NCI-H2227 (cell line): ENCODE data around the gene PTPN2.
A peak's percentile ranks its signal among the peaks of the same experiment; 100 is the strongest.
"Not testable (repeated sequence)": the region's sequence is repeated elsewhere in the genome, so short reads cannot be mapped to it uniquely, and the experiment has no call there.

Experiments
- DNase-seq: peaks from one replicate; lab custom pipeline; 2025; ENCODE audit not compliant: unreplicated experiment; lab: John Stamatoyannopoulos, UW

PTPN2 gene

GRCh38 chr18:12883684-12884405 lies at the start of gene PTPN2:
Gene PTPN2 (minus strand): TSS chr18:12884237. CDS start chr18:12884141, 96 bp downstream.
- DNase-seq: peak; percentile 97

- no peak for DNase-seq
Observed at GRCh38 chr18:12933327-12933726, 49.3 kb upstream of the PTPN2 start.

- no peak for DNase-seq
Observed at GRCh38 chr18:12930908-12931307, 46.9 kb upstream of the PTPN2 start.

DNA sequence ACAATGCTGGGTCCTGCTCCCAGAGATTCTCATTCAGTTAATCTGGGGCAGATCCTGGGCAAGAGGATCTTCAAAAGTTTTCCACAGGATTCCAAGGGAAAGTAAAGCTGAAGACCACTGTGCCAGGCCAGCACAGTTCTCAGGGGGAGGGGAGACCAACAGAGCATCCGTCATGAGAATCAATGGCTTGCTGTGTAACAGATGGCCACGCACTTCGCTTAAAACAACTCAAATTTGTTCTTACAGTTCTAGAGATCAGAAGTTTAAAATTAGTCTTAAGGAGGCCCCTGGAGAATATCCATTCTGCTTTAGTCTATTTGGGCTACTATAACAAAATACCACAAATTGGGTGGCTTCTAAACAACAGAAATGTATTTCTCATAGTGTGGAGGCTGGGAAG lies 46.3 kb upstream of the PTPN2 start:
- no peak for DNase-seq

DNA sequence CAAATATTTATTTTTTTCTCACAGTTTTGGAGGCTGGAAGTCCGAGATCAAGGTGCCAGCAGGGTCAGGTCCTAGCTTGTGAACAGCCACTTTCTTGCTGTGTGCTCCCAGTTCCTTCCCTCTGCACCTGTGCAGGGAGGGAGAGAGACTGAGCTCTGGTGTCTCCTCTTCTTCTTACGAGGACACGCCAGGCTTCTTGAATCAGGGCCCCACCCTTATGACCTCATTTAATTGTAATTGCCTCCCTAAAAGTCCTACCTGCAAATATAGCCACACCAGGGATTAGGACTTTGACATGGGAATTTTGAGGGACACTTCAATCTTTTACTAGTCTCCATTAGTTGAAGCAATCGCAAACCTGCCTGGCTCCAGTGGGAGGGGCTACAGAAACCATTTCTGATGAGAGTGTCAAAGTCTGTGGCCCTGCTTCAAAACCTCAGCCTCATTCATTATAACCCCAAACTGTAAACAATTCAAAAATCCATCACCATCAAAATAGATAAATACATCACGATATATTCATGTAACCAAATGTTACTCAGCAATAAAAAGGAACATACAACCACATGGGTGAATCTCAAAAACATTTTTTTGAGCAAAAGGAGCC lies 45.5 kb upstream of the PTPN2 start:
- DNase-seq: no peak

- no peak for DNase-seq
Observed at GRCh38 chr18:12928641-12929040, 44.6 kb upstream of the PTPN2 start.

GRCh38 chr18:12928206-12928605 lies 44.2 kb upstream of the PTPN2 start:
- DNase-seq: no peak

DNA sequence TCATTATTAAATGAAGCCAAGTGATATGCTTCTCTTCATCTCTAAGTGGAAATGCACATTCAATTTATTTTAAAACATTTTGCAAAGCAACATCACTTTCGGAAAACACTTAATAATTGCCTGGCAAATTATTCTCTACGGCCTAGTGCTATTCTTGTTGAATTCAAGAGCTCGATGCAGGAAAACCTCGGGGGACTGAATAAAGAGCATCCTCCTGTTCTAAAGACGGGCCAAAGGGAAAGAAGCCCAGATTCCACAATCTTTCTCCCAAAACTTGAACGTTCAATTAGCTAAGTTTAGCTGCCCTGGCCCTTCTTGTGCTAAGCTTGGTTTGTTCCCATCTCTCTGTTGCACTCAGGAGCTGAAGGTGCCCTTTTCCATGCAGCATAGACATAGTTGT lies 40.6 kb upstream of the PTPN2 start:
- no peak for DNase-seq

DNA sequence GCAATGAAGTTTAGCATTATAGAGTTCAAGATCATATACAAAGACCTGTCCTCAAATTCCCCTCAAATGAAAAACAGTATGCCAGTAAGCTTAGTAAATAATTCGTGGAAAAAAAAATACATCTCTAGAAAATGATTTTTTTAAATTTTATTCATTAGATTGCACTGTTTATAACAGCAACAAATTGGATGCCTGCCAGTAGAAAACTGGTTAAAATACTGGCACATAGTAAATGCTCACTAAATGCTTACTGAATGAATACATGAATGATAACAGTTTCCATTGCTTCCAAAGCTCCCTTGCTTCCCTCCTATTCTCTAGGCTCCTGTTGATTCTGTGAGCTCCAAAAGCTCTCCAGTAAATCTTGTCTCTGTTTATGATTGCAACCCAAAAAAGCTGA lies 38.2 kb upstream of the PTPN2 start:
- no peak for DNase-seq

- no peak for DNase-seq
Observed at GRCh38 chr18:12921178-12921577, 37.1 kb upstream of the PTPN2 start.

DNA sequence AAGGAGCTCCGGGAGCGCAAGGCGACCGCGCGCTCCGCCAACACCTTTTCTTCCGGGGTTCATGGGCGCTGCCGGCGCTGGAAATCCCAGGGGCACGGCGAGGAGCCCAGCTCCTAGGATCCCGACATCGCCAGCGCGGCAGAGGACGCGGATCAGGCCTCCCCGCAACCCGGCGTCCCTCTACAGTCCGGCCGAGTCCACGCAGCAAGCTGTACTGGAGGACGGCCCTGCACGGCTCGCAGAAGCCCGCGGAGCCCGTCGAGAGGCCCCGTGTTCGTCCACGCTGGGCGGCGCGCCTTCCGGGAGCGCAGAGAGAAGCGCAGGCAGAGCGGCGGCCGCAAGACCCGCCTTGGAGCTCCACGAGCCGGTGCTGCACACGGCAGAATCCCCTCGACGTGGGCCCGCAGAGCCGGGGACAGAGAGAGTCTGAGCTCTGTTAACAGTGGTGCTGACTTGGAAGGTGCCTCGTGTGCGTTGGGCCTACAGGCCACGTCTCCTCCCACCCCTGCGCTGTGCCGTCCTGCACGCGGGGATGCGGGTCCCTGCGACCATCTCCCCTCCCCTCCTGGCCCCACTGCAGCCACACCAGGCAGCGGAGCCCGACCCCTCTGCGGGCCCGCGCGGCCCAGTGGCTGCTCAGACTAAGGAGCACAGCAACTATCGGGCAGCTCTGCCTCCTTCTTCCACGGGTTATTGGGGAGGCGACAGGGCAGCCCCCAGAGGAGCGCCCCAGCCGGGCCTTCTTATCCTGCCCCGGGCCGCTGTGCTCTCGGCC lies 28.1 kb upstream of the PTPN2 start:
- no peak for DNase-seq

DNA sequence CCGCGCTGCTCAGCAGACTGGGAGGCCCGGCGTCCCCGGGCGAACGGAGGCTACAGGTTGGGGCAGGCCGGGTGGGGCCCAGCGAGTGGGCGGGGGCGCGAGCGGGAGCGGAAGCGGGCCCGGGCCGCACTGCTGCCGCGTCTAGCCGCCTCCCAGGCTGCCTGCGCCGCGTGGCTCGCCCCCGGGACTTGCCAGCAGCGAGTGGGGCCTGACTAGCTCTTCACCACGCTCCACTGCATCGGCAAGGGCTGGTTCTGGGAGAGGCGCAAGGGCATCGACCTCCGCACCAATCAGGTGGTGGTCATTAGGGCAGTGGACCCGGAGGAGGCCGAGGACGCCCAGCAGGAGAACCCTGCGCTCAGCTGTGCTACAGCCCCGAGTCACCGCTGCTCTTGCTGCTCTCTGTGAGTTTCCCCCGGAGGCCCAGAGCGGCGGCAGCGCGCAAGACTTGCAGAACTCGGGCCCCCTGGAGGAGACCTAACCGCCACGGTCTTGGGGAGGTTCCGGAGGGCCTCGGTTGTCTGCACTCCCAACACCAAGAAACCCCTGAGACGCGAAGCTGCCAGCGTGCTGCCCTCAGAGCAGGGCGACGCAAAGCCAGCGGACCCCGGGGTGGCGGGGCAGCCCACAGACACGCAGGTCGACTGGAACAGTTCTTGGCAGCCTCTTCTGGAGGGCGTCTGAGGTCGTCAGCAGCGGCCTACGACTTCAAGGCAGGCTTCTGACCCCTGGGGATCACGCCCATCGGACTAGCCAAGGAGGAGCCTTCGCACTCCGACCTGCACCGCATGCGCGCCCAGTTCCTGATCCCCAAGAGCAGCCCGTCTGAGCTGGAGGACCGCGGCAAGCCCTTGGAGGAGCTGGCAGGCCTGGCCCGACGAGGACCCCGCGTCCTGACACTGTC lies 27.2 kb upstream of the PTPN2 start:
- no peak for DNase-seq

DNA sequence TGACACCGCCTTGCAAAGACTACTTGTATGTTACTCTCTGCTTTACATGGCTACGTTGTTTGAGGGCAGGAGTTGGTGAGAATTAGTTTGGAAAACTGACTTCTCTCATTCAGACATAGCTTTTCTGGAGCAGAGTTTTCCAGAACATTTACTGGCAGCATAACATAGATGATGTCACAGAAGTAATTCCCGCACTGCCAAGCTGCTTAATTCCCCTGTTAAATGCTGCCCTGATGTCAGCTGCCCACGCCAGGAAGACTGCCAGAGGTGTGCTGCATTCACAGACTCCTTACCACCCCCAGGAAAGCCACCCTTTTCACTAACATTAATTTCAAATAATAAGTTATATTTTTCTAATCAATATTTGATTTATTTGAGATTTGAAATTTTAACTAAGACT lies 24.7 kb upstream of the PTPN2 start:
- DNase-seq: no peak

DNA sequence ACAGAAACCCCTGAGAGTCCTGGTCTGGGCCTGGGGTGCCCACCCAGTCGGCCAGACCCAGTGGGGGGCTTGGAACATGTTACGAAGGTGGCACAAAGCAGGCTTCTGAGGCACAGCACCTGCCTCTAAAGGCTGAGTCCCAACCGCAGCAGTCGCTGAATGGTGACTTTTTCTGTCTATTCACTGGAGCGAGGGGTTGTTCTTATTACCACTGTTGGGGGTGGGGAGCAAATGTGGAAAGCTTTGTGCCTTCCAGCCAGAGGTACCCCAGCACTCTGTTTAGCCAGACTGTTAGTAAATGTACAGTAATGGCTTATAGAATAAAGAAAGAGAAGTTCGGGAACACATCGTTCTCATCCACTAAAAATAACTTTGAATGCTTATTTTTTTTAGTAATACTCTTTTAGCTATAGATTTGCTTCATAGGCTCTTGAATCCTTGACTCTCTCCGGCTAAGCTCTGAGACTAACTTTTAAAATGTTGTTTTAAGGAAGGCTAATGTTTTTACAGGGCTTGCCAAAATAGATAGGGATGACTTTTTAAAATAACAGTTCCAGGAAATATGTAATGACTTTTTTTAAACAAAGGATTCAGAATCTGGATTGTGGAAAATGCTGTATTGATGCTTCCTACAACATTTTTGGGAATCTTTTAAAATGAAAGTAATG lies 23.4 kb upstream of the PTPN2 start:
- DNase-seq: no peak

DNA sequence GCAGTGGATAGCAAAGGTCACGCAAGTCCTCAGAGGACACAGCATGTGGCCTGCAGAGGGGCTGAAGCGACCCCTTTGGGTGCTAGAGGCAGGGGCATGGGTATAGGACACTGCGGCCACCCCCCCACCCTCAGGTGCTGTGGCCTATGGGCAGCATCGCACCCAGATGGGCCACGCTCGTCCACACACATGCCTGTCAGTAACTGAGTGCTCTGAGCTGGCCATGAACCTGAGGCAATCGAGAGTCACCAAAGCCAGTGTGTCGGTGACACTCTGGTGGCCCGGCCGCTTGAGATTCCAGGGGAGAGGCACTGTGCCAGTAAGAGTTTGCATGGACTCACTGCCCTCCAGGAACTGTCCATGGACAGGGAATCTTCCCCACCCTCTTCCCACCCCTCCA lies 22.7 kb upstream of the PTPN2 start:
- no peak for DNase-seq

GRCh38 chr18:12906119-12906518 lies 22.1 kb upstream of the PTPN2 start:
- no peak for DNase-seq

DNA sequence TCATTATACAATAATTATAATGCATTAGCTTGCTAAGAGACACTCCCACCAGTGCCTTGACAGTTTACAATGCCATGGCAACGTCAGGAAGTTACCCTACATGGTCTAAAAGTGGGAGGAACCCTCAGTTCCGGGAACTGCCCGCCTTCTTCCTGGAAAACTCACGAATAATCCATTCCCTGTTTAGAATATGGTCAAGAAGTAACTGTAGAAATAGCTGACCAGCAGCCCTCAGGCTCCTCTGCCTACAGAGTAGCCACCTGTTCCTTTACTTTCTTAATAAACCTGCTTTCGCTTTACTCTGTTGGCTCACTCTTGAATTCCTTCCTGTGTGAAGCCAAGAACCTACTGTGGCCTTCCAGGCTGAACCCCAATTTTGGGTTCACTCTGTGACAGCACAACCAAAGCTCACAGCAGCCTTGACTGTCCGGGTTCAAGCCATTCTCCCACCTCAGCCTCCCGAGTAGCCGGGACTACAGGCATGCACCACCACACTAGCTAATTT lies 20.0 kb upstream of the PTPN2 start:
- DNase-seq: peak; percentile 32

DNA sequence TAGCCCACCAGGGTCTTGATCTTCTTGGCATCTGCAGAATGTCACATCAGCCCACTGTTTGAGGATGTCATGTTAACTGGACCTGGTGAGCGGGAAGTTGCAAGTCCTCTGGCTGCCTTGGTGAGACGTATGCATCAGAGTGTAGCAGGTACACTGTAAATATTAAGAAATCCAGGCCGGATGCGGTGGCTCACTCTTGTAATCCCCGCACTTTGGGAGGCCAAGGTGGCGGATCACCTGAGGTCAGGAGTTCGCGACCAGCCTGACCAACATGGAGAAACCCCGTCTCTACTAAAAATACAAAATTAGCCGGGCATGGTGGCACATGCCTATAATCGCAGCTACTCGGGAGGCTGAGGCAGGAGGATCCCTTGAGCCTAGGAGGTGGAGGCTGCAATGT lies 17.2 kb upstream of the PTPN2 start:
- not testable (repeated sequence) for DNase-seq

DNA sequence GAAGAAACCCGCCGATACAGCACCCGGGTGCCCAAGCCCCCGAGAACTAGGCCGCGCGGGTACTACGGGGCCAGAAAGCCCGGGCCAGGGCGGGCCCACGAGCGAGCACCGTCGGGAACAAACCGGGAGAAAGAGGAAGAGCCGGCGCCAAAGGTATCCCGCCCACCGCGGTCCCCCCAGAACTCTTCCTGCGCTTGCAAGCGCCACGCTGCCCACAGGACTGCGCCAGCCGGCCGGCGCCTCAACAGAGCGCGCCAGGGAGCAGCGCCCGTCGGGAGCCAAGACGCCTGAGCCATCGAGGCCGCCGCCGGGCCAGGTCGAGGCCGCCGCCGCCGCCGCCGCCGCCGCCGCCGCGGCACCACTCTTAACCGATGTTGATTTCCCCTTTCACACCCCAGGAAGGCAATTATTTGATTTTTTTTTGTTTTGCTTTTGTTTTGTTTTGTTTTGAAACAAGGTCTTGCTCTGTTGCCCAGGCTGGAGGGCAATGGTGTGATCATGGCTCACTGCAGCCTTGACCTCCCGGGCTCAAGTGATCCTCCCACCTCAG lies 12.8 kb upstream of the PTPN2 start:
- DNase-seq: peak; percentile 19

DNA sequence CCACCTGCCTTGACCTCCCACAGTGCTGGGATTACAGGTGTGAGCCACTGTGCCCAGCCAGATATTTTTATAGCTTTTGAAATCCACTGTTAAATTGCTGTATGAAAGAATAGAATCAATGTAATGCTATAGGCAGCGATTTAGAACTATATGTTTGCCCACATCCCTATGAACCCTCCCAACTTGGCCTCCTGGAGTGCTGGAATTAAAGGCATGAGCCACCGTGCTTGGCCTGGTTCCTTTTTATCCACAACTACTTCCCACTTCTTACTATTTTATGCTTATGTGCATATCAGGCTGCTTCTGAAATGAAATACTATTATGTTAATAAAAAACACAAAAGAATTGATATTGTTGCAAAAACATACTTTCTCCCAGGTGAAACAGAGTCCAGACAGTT lies 11.6 kb upstream of the PTPN2 start:
- DNase-seq: no peak
